IPS-15b (cell line): ENCODE measurements around the gene C19orf25.

Experiments
- H3K27me3 ChIP-seq: one replicate; pipeline ENCODE4 v1.6.1; 2013; ENCODE audit warnings: low read length; ENCODE audit not compliant: control insufficient read depth, insufficient read depth
- H3K36me3 ChIP-seq: one replicate; pipeline ENCODE4 v1.6.1; 2013; ENCODE audit warnings: low read length; ENCODE audit not compliant: control insufficient read depth, insufficient read depth
- H3K4me1 ChIP-seq: one replicate; pipeline ENCODE4 v1.6.1; 2013; ENCODE audit warnings: mild to moderate bottlenecking, low read length; ENCODE audit not compliant: control insufficient read depth, insufficient read depth
- H3K4me3 ChIP-seq: one replicate; pipeline ENCODE4 v1.5.1; 2013; ENCODE audit warnings: low read depth, low read length
- H3K9ac ChIP-seq: one replicate; pipeline ENCODE4 v1.6.1; 2013; ENCODE audit warnings: low read depth, mild to moderate bottlenecking, low read length
- H3K9me3 ChIP-seq: one replicate; pipeline ENCODE4 v1.6.1; 2013; ENCODE audit warnings: mild to moderate bottlenecking, low read length; ENCODE audit not compliant: control insufficient read depth, insufficient read depth

C19orf25 gene

DNA sequence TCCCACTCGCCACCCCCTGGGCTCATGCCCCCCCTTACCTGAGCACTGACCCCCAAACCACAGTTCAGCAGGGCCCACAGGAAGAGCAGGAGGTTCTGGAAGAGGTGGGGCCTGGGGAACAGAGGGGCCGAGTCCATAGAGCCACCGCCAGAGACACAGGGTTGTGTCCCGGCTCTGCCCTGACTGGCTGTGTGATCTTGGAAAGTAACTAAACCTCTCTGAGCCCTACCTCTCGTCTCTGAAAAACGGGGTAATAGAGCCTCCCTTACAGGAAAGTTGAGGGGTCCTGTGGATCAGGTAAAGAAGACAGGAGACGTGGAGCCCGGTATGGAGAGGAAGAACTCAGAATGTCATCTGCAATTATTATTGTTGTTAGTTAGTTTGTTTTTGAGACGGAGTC lies 31.8 kb upstream of the C19orf25 start:
- H3K36me3 ChIP-seq: no peaks in the 10 kb centered on the region
- H3K27me3 ChIP-seq: peaks cover 14% of the 10 kb centered on the region
- H3K4me3 ChIP-seq: peak overlapping the region; percentile 18
- H3K9me3 ChIP-seq: no peaks in the 10 kb centered on the region
- peaks cover 2% of the 10 kb centered on the region for H3K4me1 ChIP-seq
- no peak overlapping the region for H3K9ac ChIP-seq

DNA sequence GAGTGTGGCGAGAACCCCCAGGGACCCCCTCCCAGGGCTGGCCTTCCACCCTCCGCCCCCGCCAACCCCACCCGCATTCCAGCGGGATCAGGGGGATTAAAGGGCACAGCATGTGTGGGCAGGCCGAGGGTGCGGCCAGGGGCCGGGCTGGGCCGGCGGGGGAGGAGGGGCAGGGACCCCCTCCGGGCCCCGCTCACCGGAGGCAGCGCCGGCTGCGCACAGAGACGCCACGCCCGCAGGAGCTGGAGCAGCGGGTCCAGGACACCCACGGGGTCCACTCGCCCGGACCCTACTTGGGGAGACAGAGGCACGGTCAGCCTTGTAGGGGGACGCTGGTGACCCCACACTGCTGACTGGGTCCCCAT lies 31.4 kb upstream of the C19orf25 start:
- Histone ChIP-seq H3K9me3 (no peaks in the 10 kb centered on the region), H3K27me3 (peaks cover 14% of the 10 kb centered on the region), H3K36me3 (no peaks in the 10 kb centered on the region), H3K4me1 (peaks cover 2% of the 10 kb centered on the region), H3K9ac (no peak overlapping the region), H3K4me3 (peak overlapping the region; percentile 18)

DNA sequence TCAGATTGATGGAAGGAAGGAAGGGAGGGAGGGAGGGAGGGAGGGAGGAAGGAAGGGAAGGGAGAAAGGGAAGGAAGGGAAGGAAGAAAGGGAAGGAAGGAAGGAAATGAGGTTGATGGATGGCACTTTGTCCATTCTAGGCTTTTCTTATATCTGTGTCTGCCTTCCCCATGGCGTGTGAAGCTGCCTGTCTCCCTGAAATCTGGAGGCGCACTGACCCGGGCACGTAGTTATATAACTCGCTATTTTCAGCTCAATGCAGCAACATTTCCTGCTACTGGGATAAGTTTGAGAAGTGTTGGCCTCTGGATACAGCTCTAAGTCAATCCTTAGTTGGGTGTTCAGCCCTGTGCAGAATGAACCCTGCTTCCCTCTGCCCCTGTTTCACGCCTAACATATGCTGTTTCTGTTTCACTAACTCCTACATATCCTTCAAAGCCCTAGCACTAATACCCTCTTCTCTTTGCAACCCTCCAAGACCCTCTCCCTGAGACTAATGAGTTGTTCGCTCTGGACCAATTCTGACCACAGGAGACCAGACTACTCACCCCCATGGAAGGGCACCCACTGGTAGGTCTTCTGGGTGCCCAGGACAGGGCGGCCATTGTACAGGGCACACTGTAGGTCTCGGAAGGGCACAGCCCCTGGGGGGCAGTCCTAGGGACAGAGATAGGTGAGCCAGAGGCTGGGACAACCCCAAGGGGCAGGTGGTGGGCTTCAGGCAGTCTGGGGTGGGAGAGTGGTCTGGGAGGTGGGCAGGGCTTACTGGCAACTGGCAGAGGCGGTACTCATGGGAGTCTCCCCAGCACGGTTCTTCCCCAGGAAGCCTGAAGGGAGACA lies 30.8 kb upstream of the C19orf25 start:
- H3K27me3 ChIP-seq: peaks cover 12% of the 10 kb centered on the region
- H3K4me1 ChIP-seq: peaks cover 2% of the 10 kb centered on the region
- no peak overlapping the region for H3K9ac ChIP-seq
- H3K9me3 ChIP-seq: no peaks in the 10 kb centered on the region
- H3K4me3 ChIP-seq: no peak overlapping the region
- H3K36me3 ChIP-seq: no peaks in the 10 kb centered on the region

DNA sequence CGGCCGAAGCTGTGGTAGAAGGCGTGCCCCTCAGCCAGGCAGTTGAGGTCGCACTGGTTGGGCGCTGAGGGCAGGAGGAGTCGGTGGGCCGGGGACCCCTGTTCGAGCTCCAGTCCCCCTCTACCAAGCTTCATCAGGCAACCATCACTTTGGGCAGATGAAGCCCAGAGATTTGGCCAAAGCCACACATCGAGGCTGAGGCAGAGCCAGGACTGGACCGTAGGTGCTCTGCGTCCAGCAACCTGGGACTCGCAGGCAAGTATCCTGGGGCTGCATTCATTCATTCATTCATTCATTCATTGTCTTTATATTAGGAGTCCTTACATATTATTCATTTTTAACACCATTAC lies 29.5 kb upstream of the C19orf25 start:
- peak overlapping the region; percentile 36 for H3K4me3 ChIP-seq
- no peak overlapping the region for H3K9ac ChIP-seq
- H3K4me1 ChIP-seq: peaks cover 2% of the 10 kb centered on the region
- no peaks in the 10 kb centered on the region for H3K9me3 ChIP-seq
- peaks cover 17% of the 10 kb centered on the region for H3K27me3 ChIP-seq
- no peaks in the 10 kb centered on the region for H3K36me3 ChIP-seq

DNA sequence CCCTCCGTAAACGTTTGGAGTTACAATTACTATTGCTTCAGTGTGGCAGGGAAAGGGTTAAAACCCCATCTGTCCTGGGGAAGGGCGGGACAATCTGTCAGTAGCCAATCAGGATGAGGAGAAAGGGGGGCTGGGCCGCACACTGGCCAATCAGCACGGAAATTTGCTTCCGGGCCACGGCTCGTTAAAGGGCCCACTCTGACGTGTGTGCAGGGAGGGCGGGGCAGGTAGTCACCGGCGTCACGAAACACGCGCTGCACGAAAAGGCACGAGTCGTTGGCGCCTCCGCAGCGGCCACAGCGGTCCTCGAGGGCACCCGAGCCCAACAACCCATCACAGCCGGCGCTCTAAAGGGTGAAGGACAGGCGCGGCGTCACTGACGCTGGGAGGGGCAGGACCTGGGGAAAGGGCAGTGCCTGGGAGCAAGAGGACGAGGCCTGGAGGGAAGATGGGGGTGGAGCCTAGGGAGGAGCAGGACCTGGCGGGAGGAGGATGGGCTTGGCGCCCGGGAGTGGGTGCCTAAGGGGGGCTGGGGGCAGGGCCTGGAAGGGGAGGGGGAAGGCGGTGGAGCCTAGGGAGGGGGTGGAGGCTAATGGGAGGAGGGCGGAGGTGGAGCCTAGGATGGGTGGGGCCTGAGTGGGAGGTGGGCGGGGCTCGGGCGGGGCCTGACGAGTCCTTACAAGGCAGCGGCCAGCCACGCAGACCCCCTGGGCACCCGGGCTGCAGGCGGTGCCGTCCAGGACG lies 28.9 kb upstream of the C19orf25 start:
- H3K4me3 ChIP-seq: peak overlapping the region; percentile 88
- peaks cover 2% of the 10 kb centered on the region for H3K4me1 ChIP-seq
- H3K36me3 ChIP-seq: no peaks in the 10 kb centered on the region
- peak overlapping the region; percentile 14 for H3K9ac ChIP-seq
- peaks cover 20% of the 10 kb centered on the region for H3K27me3 ChIP-seq
- H3K9me3 ChIP-seq: no peaks in the 10 kb centered on the region

DNA sequence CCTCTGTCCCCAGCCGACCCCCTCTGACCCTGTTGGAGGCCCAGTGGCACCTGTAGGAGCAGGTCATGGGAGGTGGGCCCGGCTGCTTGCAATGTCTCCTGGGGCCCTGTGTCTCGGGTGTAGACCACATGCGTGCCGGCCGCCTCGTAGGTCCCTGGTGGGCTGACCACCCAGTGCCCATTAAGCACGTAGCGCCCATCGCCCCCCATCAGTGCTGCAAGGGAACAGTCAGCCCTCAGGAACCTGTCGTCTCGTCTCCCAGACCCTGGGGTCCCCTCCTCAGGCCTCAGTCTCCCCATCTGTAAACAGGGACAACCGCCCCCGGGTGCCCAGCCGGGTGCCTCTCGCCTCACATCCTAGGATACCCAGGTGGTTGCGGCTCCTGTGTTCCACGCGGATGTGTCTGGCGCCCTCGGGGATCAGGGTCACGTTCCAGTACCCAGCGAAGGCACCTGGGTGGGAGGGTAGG lies 28.2 kb upstream of the C19orf25 start:
- Histone ChIP-seq H3K4me1 (peaks cover 2% of the 10 kb centered on the region), H3K4me3 (peak overlapping the region; percentile 88), H3K36me3 (no peaks in the 10 kb centered on the region), H3K9me3 (no peaks in the 10 kb centered on the region), H3K9ac (peak overlapping the region; percentile 14), H3K27me3 (peaks cover 20% of the 10 kb centered on the region)

DNA sequence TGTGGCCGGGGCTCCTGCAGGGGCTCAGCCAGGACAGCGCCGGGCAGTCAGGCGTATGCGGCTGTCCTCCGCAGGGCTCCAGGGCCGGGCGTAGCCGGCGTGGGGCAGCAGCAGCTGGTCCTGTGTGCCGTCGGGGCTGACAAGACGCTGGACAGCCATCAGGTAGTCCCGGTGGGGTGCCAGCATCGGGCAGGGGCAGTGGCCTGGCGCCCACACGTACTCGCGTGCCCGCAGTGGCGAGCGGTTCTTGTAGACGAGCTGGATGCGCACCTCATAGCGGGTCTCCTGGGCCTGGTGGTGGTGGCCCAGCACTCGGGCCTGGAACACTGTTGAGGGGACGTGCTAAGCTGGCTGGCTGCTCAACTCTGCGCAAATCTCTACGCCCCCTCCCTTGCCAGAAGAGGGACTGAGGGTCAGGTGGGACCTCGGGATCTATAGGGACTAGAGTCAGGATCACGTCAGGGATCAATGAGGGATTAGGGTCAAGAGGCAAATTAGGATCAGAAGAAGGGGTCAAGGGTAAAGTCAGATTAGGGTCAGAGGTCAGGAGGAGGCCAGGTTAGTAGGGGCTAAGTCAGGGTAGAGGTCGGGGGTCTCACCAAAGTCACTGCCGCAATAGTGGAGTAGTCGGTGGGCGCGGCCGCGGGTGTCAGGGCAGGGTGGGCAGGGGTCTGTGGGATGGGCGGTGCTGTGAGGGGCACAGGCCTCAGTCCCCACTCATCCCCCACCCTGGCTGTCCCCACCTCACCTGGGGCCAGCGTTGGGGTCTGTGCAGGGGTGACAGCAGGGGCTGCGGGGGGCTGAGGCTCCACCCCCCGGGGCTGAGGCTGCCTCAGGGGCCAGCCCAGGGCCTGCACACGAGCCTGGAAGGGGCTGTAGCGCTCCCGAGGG lies 27.2 kb upstream of the C19orf25 start:
- no peaks in the 10 kb centered on the region for H3K4me1 ChIP-seq

DNA sequence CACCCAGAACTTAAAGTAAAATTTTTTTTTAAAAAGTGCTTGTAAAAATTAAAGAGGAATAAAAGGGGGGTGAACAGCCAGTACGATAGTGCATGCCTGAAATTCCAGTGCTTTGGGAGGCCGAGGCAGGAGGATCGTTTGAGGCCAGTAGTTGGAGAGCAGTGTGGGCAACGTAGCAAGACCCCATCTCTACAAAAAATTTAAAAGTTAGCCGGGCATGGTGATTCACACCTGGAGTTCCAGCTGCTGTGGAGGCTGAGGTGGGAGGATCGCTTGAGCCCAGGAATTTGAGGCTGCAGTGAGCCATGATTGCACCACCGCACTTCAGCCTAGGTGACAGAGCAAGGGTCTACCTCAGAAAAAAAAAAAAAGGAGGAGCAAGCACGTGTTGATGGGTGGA lies 26.0 kb upstream of the C19orf25 start:
- peaks cover 18% of the 10 kb centered on the region for H3K27me3 ChIP-seq
- no peaks in the 10 kb centered on the region for H3K4me1 ChIP-seq

More for the DNA sequence above, 27.2 kb upstream of the C19orf25 start:
- H3K4me3 ChIP-seq: no peak overlapping the region
- no peaks in the 10 kb centered on the region for H3K9me3 ChIP-seq
- H3K27me3 ChIP-seq: peaks cover 20% of the 10 kb centered on the region
- no peaks in the 10 kb centered on the region for H3K36me3 ChIP-seq
- H3K9ac ChIP-seq: no peak overlapping the region

DNA sequence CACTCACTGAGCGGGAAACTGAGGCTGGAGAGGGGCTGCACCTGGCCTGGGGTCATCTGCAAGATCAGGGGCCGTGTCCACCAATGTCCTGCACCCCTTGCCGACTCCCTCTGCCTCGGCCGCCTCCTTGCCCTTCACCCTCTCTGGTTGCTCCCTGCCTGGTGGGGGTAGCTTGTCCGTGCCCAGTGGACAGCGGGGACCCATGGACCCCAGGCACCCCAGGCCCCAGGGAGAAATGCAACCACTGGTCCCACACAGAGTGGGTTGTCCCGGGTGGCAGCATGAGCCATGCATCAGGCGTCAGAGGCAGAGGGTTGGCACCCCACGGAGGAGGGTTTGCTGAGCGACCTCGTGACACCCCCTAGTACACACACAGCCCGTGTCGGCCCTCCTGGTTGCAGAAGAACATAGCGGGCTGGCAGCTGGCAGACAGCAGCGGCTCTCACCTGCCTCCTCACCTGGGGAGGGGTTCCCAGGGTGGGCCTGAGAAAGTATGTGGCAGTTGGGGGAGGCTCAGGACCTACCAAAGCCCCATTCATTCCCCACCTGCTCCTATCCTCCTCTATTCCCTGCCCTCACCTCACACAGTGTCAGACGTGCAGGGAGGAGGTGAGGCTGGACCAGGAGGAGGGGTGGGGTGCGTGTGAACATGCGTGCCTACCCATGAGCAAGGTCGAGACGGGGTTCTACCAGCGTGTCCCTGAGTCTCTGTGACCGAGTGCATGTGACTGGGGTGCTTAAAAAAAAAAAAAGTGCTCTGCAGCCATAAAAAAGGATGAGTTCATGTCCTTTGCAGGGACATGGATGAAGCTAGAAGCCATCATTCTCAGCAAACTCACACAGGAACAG lies 25.1 kb upstream of the C19orf25 start:
- Histone ChIP-seq H3K4me3 (peak overlapping the region; percentile 24), H3K27me3 (peaks cover 14% of the 10 kb centered on the region), H3K9me3 (no peaks in the 10 kb centered on the region), H3K4me1 (no peaks in the 10 kb centered on the region), H3K36me3 (no peaks in the 10 kb centered on the region), H3K9ac (no peak overlapping the region)

More for the DNA sequence above, 26.0 kb upstream of the C19orf25 start:
- Histone ChIP-seq H3K4me3 (no peak overlapping the region), H3K9me3 (no peaks in the 10 kb centered on the region), H3K36me3 (no peaks in the 10 kb centered on the region), H3K9ac (no peak overlapping the region)

DNA sequence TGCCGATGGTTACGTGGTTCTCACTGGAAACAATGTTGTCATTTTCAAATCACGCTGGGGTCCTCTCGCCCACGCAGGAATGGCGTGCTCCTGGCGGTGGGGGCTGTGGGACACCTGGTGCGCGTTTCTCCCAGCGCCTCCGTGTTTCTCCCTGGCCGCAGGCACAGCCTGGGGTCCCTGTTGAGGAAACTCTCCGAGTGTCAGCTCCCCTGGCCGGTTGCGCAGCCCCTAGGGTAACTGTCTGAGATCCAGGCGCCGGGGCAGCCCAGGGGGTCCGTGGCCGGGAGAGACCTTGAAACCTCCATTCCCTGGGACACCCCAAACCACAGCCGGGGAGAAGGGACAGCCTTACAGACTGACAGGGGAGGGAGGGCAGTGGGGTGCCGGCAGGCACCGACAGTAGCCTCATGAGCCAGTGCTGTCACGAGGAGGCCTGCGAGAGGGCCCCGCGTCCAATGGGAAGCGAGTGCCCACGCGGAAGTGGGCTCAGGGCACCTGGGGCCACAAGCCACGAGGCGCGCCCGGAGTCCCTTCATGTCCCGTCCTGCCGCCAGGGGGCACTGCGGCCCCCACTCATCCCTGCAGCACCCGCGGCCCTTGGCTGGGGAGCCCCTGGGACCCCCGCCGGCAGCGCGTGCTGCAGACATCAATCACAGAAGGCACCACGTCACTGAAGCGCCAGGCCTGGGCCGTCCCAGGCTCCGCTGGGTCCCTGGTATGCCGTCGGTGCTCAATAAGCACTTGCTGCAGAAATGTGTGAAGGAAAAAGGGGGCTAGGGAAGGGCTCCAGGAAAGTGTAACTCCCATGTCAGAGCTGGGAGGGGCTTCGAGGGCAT lies 24.3 kb upstream of the C19orf25 start:
- Histone ChIP-seq H3K9ac (no peak overlapping the region), H3K9me3 (no peaks in the 10 kb centered on the region), H3K36me3 (no peaks in the 10 kb centered on the region), H3K27me3 (peaks cover 14% of the 10 kb centered on the region), H3K4me3 (peak overlapping the region; percentile 24), H3K4me1 (no peaks in the 10 kb centered on the region)
